ENCODE data around the gene BRD3.

Gene BRD3

DNA sequence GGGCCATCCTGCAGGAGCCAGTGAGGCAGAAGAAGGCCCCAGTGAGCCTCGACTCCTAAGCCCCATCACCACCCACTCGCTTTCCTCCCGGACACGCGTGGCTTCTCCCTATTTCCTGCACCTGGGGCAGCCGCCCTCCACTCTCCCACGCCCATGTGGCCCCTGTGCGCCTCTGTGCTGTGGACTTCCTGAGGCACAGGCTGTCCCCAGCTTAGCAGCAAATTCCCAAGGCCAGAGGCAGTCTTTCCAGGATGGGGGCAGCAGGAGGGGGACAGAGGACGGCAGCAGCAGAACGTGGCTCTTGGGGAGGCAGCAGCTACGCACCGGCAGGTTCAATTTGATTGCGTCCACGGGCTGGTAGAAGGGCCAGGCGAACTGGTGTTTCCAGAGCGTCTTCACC, 14.9 kb downstream of the BRD3 start:
- H3K27me3 ChIP-seq (ENCODE audit: low read length) = no peaks in the 10 kb centered on the region
- no peaks in the 10 kb centered on the region for H3F3A ChIP-seq (ENCODE audit: insufficient read depth)
- no peak overlapping the region for H2AFZ ChIP-seq (ENCODE audit: low read depth, low read length, severe bottlenecking)
- TF ChIP-seq EZH2phosphoT487 (conservative IDR thresholded peaks at IDR 0.05; ENCODE audit: low read length) (no peak), CTCF (IDR thresholded peaks at IDR 0.05; ENCODE audit: insufficient read depth, low read length, poor library complexity, severe bottlenecking) (no peak)
- H3K9me2 ChIP-seq (replicated peaks; ENCODE audit: insufficient read depth, low read length) = no peaks in the 10 kb centered on the region
- H3K4me2 ChIP-seq (ENCODE audit: low read depth, low read length, poor library complexity, severe bottlenecking) = no peak overlapping the region
- H3K27ac ChIP-seq (ENCODE audit: low read depth, low read length) = no peak overlapping the region
- H3K9me3 ChIP-seq (ENCODE audit: insufficient read depth, low read length) = no peaks in the 10 kb centered on the region
- H3K36me3 ChIP-seq (ENCODE audit: low read length) = no peaks in the 10 kb centered on the region
- H4K20me1 ChIP-seq (ENCODE audit: low read depth, low read length) = no peaks in the 10 kb centered on the region
- H3K9ac ChIP-seq (ENCODE audit: low read length) = no peak overlapping the region
- H3K79me2 ChIP-seq (ENCODE audit: insufficient read depth, low read length) = no peaks in the 10 kb centered on the region
- no peak overlapping the region for H3K4me3 ChIP-seq (ENCODE audit: insufficient read depth, low read length, poor library complexity, severe bottlenecking)

DNA sequence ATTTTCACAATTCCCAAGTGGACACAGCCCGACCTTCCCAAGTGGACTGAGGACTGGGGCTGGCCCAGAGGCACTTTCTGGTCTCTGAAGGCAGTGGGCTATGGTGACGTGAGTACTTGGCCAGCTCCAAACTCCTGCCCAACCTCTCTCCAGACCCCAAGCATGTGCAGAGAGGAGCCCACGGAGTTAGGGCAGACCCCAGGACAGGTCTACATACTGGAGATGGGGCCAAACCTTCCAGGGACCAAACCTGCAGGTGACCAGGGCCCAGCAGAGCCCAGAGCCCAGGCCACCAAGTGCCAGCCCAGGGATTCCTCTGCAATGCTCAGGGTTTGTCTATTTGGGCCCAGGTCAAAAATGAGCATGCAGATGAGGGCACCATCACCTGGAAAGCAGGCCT, 15.3 kb downstream of the BRD3 start:
- Histone ChIP-seq H3K27me3 (ENCODE audit: low read length) (no peaks in the 10 kb centered on the region), H2AFZ (ENCODE audit: low read depth, low read length, severe bottlenecking) (no peak overlapping the region), H3K27ac (ENCODE audit: low read depth, low read length) (no peak overlapping the region), H3K4me3 (ENCODE audit: insufficient read depth, low read length, poor library complexity, severe bottlenecking) (no peak overlapping the region), H3K9me3 (ENCODE audit: insufficient read depth, low read length) (no peaks in the 10 kb centered on the region), H3K79me2 (ENCODE audit: insufficient read depth, low read length) (no peaks in the 10 kb centered on the region), H3K36me3 (ENCODE audit: low read length) (no peaks in the 10 kb centered on the region), H3K9ac (ENCODE audit: low read length) (no peak overlapping the region), H3K9me2 (replicated peaks; ENCODE audit: insufficient read depth, low read length) (no peaks in the 10 kb centered on the region), H3K4me2 (ENCODE audit: low read depth, low read length, poor library complexity, severe bottlenecking) (no peak overlapping the region), H3F3A (ENCODE audit: insufficient read depth) (no peaks in the 10 kb centered on the region), H4K20me1 (ENCODE audit: low read depth, low read length) (no peaks in the 10 kb centered on the region)
- TF ChIP-seq EZH2phosphoT487 (conservative IDR thresholded peaks at IDR 0.05; ENCODE audit: low read length) = no peak
- no peak for TF ChIP-seq CTCF (IDR thresholded peaks at IDR 0.05; ENCODE audit: insufficient read depth, low read length, poor library complexity, severe bottlenecking)

- H3F3A ChIP-seq (ENCODE audit: insufficient read depth) = no peaks in the 10 kb centered on the region
- no peaks in the 10 kb centered on the region for H4K20me1 ChIP-seq (ENCODE audit: low read depth, low read length)
- H2AFZ ChIP-seq (ENCODE audit: low read depth, low read length, severe bottlenecking) = no peak overlapping the region
- H3K9ac ChIP-seq (ENCODE audit: low read length) = no peak overlapping the region
- TF ChIP-seq CTCF (IDR thresholded peaks at IDR 0.05; ENCODE audit: insufficient read depth, low read length, poor library complexity, severe bottlenecking) = no peak
- H3K4me3 ChIP-seq (ENCODE audit: insufficient read depth, low read length, poor library complexity, severe bottlenecking) = no peak overlapping the region
- H3K27ac ChIP-seq (ENCODE audit: low read depth, low read length) = no peak overlapping the region
- H3K36me3 ChIP-seq (ENCODE audit: low read length) = no peaks in the 10 kb centered on the region
- no peaks in the 10 kb centered on the region for H3K9me2 ChIP-seq (replicated peaks; ENCODE audit: insufficient read depth, low read length)
- no peaks in the 10 kb centered on the region for H3K9me3 ChIP-seq (ENCODE audit: insufficient read depth, low read length)
- no peaks in the 10 kb centered on the region for H3K79me2 ChIP-seq (ENCODE audit: insufficient read depth, low read length)
- H3K27me3 ChIP-seq (ENCODE audit: low read length) = no peaks in the 10 kb centered on the region
- H3K4me2 ChIP-seq (ENCODE audit: low read depth, low read length, poor library complexity, severe bottlenecking) = no peak overlapping the region
Observed at GRCh38 chr9:134051319-134051718, 16.5 kb downstream of the BRD3 start.

DNA sequence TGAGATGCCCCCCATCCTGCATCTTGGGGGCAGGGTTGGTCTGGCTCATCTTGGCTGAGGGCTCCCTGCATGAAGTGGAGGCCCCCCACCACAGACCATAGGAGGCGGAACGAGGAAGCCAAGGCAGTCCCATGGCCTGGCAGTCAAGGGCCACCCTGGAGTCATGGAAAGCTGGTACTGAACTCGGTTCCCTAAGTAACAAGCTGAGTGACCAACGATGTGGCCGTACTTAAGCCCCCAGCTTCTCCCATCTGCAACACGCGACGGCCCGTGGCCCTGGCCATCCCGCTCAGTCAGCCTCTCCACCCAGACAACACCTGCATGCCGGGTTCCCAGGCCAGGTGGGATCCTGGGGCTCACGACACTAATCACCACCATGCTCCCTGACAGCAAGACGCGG, 17.1 kb downstream of the BRD3 start:
- H3K27ac ChIP-seq (ENCODE audit: low read depth, low read length) = no peak overlapping the region
- H4K20me1 ChIP-seq (ENCODE audit: low read depth, low read length) = no peaks in the 10 kb centered on the region
- no peaks in the 10 kb centered on the region for H3F3A ChIP-seq (ENCODE audit: insufficient read depth)
- H2AFZ ChIP-seq (ENCODE audit: low read depth, low read length, severe bottlenecking) = no peak overlapping the region
- no peaks in the 10 kb centered on the region for H3K27me3 ChIP-seq (ENCODE audit: low read length)
- H3K36me3 ChIP-seq (ENCODE audit: low read length) = no peaks in the 10 kb centered on the region
- TF ChIP-seq EZH2phosphoT487 (conservative IDR thresholded peaks at IDR 0.05; ENCODE audit: low read length) (no peak), CTCF (IDR thresholded peaks at IDR 0.05; ENCODE audit: insufficient read depth, low read length, poor library complexity, severe bottlenecking) (no peak)
- no peak overlapping the region for H3K9ac ChIP-seq (ENCODE audit: low read length)
- no peaks in the 10 kb centered on the region for H3K9me2 ChIP-seq (replicated peaks; ENCODE audit: insufficient read depth, low read length)
- H3K79me2 ChIP-seq (ENCODE audit: insufficient read depth, low read length) = no peaks in the 10 kb centered on the region
- H3K9me3 ChIP-seq (ENCODE audit: insufficient read depth, low read length) = no peaks in the 10 kb centered on the region
- H3K4me2 ChIP-seq (ENCODE audit: low read depth, low read length, poor library complexity, severe bottlenecking) = no peak overlapping the region
- no peak overlapping the region for H3K4me3 ChIP-seq (ENCODE audit: insufficient read depth, low read length, poor library complexity, severe bottlenecking)
